ENCODE data around the gene GNAT3.

GNAT3 gene

DNA sequence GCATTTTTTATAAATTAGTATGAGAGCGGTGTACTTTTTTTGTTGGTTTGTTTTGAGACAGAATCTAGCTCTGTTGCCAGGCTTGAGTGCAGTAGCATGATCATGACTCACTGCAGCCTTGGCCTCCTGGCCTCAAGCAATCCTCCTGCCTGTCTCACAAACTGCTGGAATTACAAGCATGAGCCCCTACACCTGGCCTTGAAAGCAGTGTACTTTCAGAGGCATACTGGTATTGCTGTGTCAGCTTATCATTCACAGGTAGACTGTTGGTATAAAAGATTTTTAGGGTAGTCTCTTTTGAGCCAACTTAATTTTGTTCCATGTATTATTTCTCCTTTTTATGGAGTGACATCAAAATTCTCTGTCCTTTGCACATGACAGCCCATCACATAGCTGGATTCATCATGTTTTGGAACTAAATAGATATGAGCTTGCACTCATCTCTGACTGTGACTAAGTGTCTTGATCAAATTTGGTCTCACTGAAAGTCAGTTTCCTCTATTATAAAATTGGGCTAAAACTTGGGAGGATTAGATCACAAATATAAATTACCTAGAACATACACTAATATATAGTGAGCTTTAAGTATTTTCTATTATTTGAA lies 12.4 kb downstream of the GNAT3 start:
- DNase-seq: no peak

DNA sequence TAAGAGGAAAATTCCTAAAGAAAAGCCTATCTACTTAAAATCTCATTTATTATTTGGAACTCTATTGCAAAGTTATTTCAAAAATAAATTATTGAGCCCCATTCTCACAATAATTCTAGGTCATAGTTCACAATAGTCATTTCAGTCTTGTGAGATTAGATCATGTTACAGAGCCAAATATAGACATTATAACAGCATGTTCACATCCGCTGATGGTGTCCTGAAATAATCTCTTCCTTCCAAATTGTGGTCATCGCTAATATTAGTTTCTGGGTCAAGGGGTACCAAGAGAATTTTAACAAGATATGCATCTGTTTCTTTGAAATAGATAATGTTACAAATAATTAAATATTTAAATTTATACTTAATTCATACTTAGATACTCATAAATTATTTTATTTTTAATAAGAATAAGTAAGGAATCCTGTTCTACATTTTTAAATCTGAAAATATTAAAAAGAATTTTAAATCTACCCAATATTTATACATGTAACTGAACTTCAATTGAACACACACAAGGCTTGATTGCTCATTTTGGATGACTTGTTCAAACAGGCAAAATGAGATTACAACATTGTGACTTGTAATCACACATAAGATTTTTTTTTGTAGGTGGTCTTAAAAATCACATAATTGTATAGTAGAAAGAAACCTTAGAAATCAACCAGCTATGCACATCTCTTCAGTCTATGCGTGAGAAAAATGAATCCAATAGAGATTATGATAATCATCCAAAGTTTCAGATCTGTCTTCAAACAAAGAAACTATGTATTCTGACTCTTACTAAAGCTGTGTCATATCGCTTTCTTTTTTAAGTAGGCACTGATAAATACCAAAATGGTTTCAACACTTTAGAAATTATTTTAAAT lies 13.1 kb downstream of the GNAT3 start:
- DNase-seq: no peak

GRCh38 chr7:80496586-80496985 lies 15.3 kb downstream of the GNAT3 start:
- no peak for DNase-seq

- DNase-seq: no peak
These were observed 18.6 kb downstream of the GNAT3 start for GRCh38 chr7:80493121-80493849.

DNA sequence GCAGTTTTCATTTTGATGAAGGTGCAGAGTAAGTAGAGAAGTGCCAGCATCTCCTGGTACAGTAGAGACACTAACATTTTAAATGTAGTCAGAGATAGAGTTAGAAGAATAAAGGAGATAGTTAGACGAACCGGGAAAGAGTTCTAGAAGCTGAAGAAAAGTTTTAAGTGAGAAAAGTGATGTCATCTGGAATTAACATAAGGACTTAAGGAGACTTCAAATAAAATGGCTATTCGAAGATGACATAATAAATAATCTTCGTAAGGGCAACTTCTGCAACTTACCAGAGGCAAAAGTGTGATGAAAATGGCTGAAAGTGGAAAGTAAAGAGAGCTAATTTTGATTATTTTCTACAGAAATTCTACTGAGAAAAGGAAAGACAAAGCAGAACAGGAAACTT lies 20.4 kb downstream of the GNAT3 start:
- no peak for DNase-seq

GRCh38 chr7:80488851-80489370 lies 23.0 kb downstream of the GNAT3 start:
- DNase-seq: no peak

GRCh38 chr7:80488406-80488805 lies 23.5 kb downstream of the GNAT3 start:
- no peak for DNase-seq

DNA sequence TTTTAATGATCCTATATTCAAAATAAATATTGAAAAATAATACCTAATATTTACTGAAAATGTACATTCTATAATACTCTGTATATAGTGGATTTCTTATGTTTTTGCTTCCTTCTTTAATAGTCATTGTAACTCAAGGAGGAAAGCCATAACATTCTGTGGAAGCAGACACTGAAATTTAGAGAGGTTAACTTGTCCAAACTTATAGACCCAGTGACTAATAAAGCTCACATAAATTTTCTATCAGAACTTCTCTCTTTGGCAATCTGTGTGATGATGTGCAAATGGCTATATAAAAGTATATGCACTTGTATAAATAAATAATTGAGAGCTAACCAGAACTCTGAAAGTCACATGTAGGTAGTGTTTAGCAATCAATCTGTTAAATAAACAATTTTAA lies 26.1 kb downstream of the GNAT3 start:
- DNase-seq: no peak

- DNase-seq: no peak
These were observed 28.9 kb downstream of the GNAT3 start for GRCh38 chr7:80482950-80483349.

GRCh38 chr7:80481196-80481884 lies 30.5 kb downstream of the GNAT3 start:
- no peak for DNase-seq

- no peak for DNase-seq
These were observed 31.3 kb downstream of the GNAT3 start for GRCh38 chr7:80480566-80480965.

DNA sequence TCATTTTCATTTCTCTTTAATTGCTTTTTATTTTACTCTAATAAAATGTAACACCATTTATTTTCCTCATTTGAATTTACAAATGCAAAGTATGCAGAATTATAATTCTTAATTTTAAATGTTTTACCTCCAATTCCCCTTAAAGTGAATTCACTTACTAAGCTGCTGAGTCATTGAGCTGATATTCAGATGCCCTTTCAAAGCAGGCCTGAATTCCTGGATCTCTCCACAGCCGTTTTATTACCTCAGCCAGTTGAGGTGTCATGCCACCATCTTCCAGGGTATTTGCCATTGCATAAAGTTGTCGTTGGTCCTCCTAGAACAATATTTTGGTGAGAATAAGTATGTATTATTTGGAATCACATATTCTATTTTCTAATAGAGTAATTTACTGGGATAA lies 33.2 kb downstream of the GNAT3 start:
- no peak for DNase-seq

DNA sequence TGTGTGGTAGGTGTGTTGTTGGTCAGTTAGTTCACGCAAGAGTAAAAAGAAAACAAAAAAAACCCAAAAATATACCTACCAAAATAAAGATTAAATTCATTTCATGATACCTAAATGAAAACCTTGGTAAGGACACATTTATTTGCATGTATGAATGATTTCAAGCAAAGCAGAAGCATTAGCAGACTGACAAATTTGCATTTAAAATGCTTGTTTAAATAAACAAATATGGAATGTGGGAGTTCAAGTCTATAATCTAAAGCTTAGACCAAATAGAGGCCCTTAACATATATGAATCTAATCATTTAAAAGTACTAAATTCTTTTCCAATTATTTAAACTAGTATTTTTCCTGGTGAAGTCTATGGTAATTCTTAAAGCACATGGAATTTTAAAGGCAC lies 35.8 kb downstream of the GNAT3 start:
- DNase-seq: no peak

GRCh38 chr7:80475383-80475782 lies 36.5 kb downstream of the GNAT3 start:
- DNase-seq: no peak

DNA sequence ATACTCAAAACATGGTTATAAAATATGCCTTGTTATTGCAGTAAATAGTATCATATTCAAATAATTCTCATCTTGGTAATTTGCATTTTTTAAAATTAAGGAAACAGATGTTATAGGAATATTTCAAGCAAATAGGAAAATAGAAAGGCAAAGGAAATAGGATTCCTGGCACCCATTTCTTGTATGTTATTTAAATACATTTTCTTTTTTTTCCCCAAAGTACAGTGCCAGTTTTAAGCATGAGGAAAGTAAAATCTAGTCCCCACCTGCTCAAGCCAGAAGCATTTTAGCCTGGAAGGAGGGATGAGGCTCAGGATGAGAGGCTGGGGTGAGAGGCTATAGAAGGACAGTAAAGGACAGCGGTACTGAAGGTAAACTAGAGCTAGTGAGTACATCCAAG lies 38.1 kb downstream of the GNAT3 start:
- no peak for DNase-seq

- no peak for DNase-seq
These were observed 39.2 kb downstream of the GNAT3 start for GRCh38 chr7:80472491-80473200.

DNA sequence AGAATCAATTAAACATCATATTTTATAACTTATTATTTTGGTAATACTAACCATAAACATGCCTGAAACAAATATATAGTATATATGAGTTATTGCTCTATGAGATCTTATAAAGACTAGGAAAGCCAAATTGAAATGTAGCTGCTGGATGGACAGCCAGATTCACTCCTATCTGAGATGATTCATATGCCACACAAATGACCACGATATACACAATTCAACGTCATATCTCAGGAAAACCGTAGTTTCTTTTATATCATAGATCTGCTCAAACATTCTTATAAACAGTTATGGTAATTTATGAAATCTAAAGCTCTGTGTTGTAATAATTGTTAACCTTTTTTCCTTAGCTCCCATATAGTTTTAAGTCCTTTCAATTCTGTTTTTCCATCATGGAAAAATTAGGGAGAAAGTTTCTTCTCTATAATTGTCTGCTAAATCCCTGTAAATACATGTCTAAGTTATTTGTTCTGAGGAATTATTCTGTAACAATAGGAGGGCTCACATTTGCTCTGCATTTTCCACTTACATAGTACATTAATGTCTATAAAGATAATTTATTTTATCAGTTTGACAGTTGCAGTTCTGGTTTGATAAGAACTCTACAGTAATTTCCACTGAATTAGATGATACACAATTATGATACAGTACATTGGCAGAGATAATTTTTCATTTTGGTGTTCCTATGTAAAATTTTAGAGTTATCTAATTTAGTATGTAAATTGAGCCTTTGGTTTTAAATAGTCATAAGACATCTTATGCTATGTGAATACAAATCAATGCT lies 42.7 kb downstream of the GNAT3 start:
- no peak for DNase-seq

- no peak for DNase-seq
These were observed 44.8 kb downstream of the GNAT3 start for GRCh38 chr7:80467069-80467468.

DNA sequence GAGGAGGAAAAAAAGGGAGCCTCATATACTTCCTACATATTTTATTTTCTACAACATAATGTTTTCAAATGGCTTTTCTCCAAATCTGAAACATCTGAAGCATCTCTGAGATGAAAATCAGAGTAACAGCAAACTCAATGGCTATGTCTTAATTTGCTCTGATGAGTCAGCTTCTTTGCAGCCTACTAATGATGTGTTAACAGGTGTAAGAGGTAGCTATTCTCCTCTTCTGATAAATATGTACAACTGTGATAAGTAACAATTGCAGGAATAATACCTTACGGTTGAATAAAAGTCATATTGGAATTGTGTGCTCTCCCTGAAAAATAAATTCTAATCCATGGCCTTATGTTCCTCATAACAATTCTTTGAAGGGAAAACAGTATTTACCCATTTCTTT lies 45.2 kb downstream of the GNAT3 start:
- DNase-seq: no peak

GRCh38 chr7:80464211-80464610 lies 47.7 kb downstream of the GNAT3 start:
- no peak for DNase-seq

GRCh38 chr7:80463272-80463920 lies 48.5 kb downstream of the GNAT3 start:
- DNase-seq: no peak

Data from activated CD8-positive, alpha-beta memory T cell treated with anti-CD3 and anti-CD28 coated beads for 24 hours (primary cell).